HepG2 (cell line): ENCODE measurements around the gene CD79A. TPM values are rescaled to one million over a fixed set of nuclear protein-coding genes. Genes with fewer than 3 reads are reported as not detected.
A peak's percentile ranks its signal among the peaks of the same experiment; 100 is the strongest.

ENCODE experiments used
- ATAC-seq: fragments of 200-7000 bp; cut with Tn5 transposase; 3 replicates; pipeline ENCODE4 v1.9.1; 2020; ENCODE audit warnings: mild to moderate bottlenecking, moderate library complexity
- BruUV-seq: library from RNA; stranded (reverse); fragments of 400-500 nt; replicated peaks from 2 replicates; lab custom pipeline; 2021; lab: Mats Ljungman, UMichigan
- CTCF ChIA-PET: fragments of 300-600 bp; formaldehyde crosslinking; extraction: SDS; loops from one replicate; lab custom pipeline; 2021; ENCODE audit warnings: low total read pairs, inconsistent platforms, low intra/inter-chr PET ratio; lab: Yijun Ruan, JAX
- POLR2A ChIA-PET: fragments of 350-600 bp; sonication (Branson Sonifier 250); formaldehyde crosslinking; loops from one replicate; lab custom pipeline; 2020; ENCODE audit warnings: antibody characterized with exemption, inconsistent platforms; lab: Yijun Ruan, JAX
- DNase-seq: peaks from one replicate; pipeline ENCODE4 v3.0.0-alpha.2; 2015; ENCODE audit warnings: low spot score
- FAIRE-seq: peaks from 3 replicates; lab custom pipeline; 2011; peaks lifted over from hg19 to GRCh38; lab: Jason Lieb, UNC
- H2AFZ ChIP-seq: one replicate; pipeline ENCODE4 v1.6.1; 2011; ENCODE audit warnings: low read length, inconsistent platforms
- H3K27ac ChIP-seq: fragments of 300-600 bp; 3 replicates; pipeline ENCODE4 v1.8.0; 2011; ENCODE audit warnings: mixed run types, mild to moderate bottlenecking, mixed read lengths, low read length, inconsistent platforms; ENCODE audit not compliant: insufficient read depth; ENCODE audit errors: extremely low read length
- H3K27me3 ChIP-seq, 2 experiments: fragments of 200-600 bp in 1 of 2; 2 replicates in 1 of 2; 3 replicates in 1 of 2; pipeline versions ENCODE4 v1.6.0 to v1.8.0; 2011; ENCODE audit warnings: low read length in 2 of 2, mild to moderate bottlenecking in 2 of 2, moderate library complexity in 2 of 2, inconsistent platforms in 1 of 2; ENCODE audit not compliant: insufficient read depth in 2 of 2, control insufficient read depth in 1 of 2
- H3K36me3 ChIP-seq, 2 experiments: fragments of 200-600 bp in 1 of 2; replicated peaks in 1 of 2; 2 replicates in 1 of 2; 3 replicates in 1 of 2; pipeline versions ENCODE4 v1.5.1 to v1.8.0; 2011; ENCODE audit warnings: low read length in 2 of 2, inconsistent platforms in 1 of 2; ENCODE audit not compliant: insufficient read depth in 2 of 2, control insufficient read depth in 1 of 2
- H3K4me1 ChIP-seq: 2 replicates; pipeline ENCODE4 v1.5.1; 2012; ENCODE audit warnings: low read length, inconsistent platforms; ENCODE audit not compliant: insufficient read depth
- H3K4me2 ChIP-seq: 2 replicates; pipeline ENCODE4 v1.6.0; 2011; ENCODE audit warnings: low read depth, low read length, inconsistent platforms
- H3K4me3 ChIP-seq, 3 experiments: fragments of 200-600 bp in 1 of 3; sonication (generic), shearing (Covaris generic) in 1 of 3; replicated peaks in 1 of 3; 2 replicates each; pipeline ENCODE4 v1.5.1; 2011 to 2016; ENCODE audit warnings: low read length in 3 of 3, inconsistent platforms in 2 of 3, low read depth in 2 of 3, mild to moderate bottlenecking in 2 of 3, control low read depth in 1 of 3, mixed read lengths in 1 of 3; ENCODE audit not compliant: insufficient read depth in 1 of 3
- H3K79me2 ChIP-seq: one replicate; pipeline ENCODE4 v1.6.1; 2011; ENCODE audit warnings: low read length, inconsistent platforms; ENCODE audit not compliant: insufficient read depth
- H3K9ac ChIP-seq: 2 replicates; pipeline ENCODE4 v1.6.0; 2011; ENCODE audit warnings: mild to moderate bottlenecking, low read depth, low read length, inconsistent platforms; ENCODE audit not compliant: insufficient read depth
- H3K9me3 ChIP-seq: 2 replicates; pipeline ENCODE4 v1.5.1; 2012; ENCODE audit warnings: mild to moderate bottlenecking, low read length
- H4K20me1 ChIP-seq: 2 replicates; pipeline ENCODE4 v1.6.0; 2011; ENCODE audit warnings: inconsistent platforms, mild to moderate bottlenecking, low read length, moderate library complexity; ENCODE audit not compliant: insufficient read depth
- ATF2 ChIP-seq: sonication (generic); formaldehyde crosslinking; IDR thresholded peaks from 2 replicates; pipeline ENCODE4 v1.4.0; 2020; ENCODE audit warnings: missing genetic modification reagents
- HOXA3 ChIP-seq: sonication (generic); formaldehyde crosslinking; IDR thresholded peaks from 2 replicates; pipeline ENCODE4 v1.5.0; 2020; ENCODE audit warnings: missing genetic modification reagents
- MTF2 ChIP-seq: sonication (generic); formaldehyde crosslinking; IDR thresholded peaks from 2 replicates; pipeline ENCODE4 v1.5.0; 2020; ENCODE audit warnings: missing genetic modification reagents, borderline replicate concordance
- NCOR1 ChIP-seq: fragments of 200-600 bp; sonication (generic); IDR thresholded peaks from 2 replicates; pipeline ENCODE4 v1.7.0; 2017; ENCODE audit warnings: antibody characterized with exemption, low read length, borderline replicate concordance
- POLR2A ChIP-seq, 2 experiments: IDR thresholded peaks; 2 replicates each; pipeline ENCODE4 v1.6.1; 2011; ENCODE audit warnings: low read depth in 2 of 2, low read length in 2 of 2, mild to moderate bottlenecking in 1 of 2, moderate library complexity in 1 of 2; ENCODE audit not compliant: insufficient read depth in 1 of 2
- SETDB1 ChIP-seq: sonication (generic); formaldehyde crosslinking; IDR thresholded peaks from 2 replicates; pipeline ENCODE4 v1.5.1; 2020; ENCODE audit warnings: missing genetic modification reagents, mild to moderate bottlenecking, borderline replicate concordance
- ZBTB7B ChIP-seq: sonication (generic); formaldehyde crosslinking; IDR thresholded peaks from 2 replicates; pipeline ENCODE4 v1.4.0; 2020; ENCODE audit warnings: missing genetic modification reagents
- ZMAT3 ChIP-seq: sonication (generic); formaldehyde crosslinking; conservative IDR thresholded peaks from 2 replicates; pipeline ENCODE4 v1.7.0; 2021; ENCODE audit warnings: missing genetic modification reagents
- ZNF124 ChIP-seq: sonication (generic); formaldehyde crosslinking; IDR thresholded peaks from 2 replicates; pipeline ENCODE4 v1.4.0; 2020; ENCODE audit warnings: missing genetic modification reagents
- ZNF263 ChIP-seq: sonication (generic); formaldehyde crosslinking; IDR thresholded peaks from 2 replicates; pipeline ENCODE4 v1.4.0; 2020; ENCODE audit warnings: missing genetic modification reagents
- ZNF891 ChIP-seq: sonication (generic); formaldehyde crosslinking; IDR thresholded peaks from 2 replicates; pipeline ENCODE4 v1.5.0; 2020; ENCODE audit warnings: mild to moderate bottlenecking, missing genetic modification reagents
- WGBS: methylation state at CpG from one replicate; pipeline ENCODE4 v1.1.6; 2017; ENCODE audit warnings: low lambda C conversion rate; 5-methylcytosine and 5-hydroxymethylcytosine counted together
- in situ Hi-C: cut with HindIII; loops from 2 replicates; pipeline ENCODE4 v1.10.0; 2017; ENCODE audit warnings: low pct_unique_long_range_greater_than_20kb; ENCODE audit not compliant: extremely low pct_ligation_motif_present
- intact Hi-C: fragments of 100-400 bp; cut with micrococcal nuclease; formaldehyde crosslinking; loops from one replicate; pipeline ENCODE4 v1.10.0; 2022; ENCODE audit not compliant: unreplicated experiment
- polyA plus RNA-seq, 8 experiments: library from polyadenylated mRNA; depleted of rRNA in 3 of 8; stranded (reverse) in 7 of 8; unstranded in 1 of 8; fragments of >200 nt; fragmentation: Illumina TruSeq in 4 of 8; extraction: Trizol in 4 of 8; gene quantifications; 2 replicates each; pipeline versions ENCODE4 v1.2.1 to v1.2.3, GENCODE V29; 2011 to 2016; ENCODE audit warnings: low read depth in 4 of 8, missing spikeins in 1 of 8, mixed read lengths in 1 of 8; ENCODE audit not compliant: insufficient read depth in 1 of 8
- total RNA-seq, 5 experiments: library from RNA; depleted of rRNA; stranded (reverse); fragments of >200 nt; fragmentation: Illumina TruSeq; extraction: Trizol; gene quantifications; 2 replicates each; pipeline ENCODE4 v1.2.3, GENCODE V29; 2016; ENCODE audit warnings: low read depth in 1 of 5
- TF ChIP-seq, protein P1 (sequence below): sonication (generic); formaldehyde crosslinking; IDR thresholded peaks from 2 replicates; pipeline ENCODE4 v1.4.0; 2020; ENCODE audit warnings: missing genetic modification reagents
- TF ChIP-seq, protein P2 (sequence below): sonication (generic); IDR thresholded peaks from 2 replicates; pipeline ENCODE4 v1.6.1; 2016; ENCODE audit warnings: low read depth, borderline replicate concordance

CD79A gene
- total and polyA plus RNA-seq, 2 of the 13 experiments (the other 11 are each of a cell fraction or from before 2014, with no cell fraction given), result 0.24 to 0.33 TPM

DNA sequence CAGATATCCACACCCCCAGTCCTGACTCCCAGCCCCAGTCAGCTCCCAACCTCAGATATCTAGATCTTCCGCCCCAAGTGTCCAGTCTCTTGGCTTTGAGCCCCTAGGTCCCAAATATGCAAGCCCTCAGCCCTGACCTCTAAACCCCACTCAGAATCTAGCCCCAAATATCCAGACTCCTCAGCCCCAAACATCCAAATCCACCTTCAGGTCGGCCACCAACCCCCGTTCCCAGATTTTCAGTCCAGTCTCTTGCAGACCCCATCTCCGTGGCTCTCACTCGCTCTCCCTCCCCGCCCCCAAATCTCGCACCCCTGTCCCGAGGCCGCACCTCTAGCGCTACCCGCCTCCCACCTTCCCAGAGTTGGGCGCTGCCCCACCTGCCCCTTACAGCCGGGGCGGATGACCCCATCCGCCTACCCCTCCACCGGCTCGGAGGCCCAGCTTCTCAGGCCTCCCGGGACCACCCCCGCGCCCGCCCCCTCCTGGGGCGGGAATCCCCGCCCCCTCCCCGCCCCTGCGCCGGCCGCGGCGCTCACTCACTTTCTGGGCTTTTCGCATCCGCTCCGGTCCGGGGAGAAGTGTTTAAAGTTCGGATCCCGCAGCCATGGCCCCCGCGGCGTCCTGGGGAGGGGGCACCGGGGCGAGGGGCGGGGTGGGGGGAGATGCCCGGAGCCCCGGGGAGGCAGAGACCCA, 50.6 kb downstream of the CD79A start (continued):
- TF ChIP-seq, protein P1, sequence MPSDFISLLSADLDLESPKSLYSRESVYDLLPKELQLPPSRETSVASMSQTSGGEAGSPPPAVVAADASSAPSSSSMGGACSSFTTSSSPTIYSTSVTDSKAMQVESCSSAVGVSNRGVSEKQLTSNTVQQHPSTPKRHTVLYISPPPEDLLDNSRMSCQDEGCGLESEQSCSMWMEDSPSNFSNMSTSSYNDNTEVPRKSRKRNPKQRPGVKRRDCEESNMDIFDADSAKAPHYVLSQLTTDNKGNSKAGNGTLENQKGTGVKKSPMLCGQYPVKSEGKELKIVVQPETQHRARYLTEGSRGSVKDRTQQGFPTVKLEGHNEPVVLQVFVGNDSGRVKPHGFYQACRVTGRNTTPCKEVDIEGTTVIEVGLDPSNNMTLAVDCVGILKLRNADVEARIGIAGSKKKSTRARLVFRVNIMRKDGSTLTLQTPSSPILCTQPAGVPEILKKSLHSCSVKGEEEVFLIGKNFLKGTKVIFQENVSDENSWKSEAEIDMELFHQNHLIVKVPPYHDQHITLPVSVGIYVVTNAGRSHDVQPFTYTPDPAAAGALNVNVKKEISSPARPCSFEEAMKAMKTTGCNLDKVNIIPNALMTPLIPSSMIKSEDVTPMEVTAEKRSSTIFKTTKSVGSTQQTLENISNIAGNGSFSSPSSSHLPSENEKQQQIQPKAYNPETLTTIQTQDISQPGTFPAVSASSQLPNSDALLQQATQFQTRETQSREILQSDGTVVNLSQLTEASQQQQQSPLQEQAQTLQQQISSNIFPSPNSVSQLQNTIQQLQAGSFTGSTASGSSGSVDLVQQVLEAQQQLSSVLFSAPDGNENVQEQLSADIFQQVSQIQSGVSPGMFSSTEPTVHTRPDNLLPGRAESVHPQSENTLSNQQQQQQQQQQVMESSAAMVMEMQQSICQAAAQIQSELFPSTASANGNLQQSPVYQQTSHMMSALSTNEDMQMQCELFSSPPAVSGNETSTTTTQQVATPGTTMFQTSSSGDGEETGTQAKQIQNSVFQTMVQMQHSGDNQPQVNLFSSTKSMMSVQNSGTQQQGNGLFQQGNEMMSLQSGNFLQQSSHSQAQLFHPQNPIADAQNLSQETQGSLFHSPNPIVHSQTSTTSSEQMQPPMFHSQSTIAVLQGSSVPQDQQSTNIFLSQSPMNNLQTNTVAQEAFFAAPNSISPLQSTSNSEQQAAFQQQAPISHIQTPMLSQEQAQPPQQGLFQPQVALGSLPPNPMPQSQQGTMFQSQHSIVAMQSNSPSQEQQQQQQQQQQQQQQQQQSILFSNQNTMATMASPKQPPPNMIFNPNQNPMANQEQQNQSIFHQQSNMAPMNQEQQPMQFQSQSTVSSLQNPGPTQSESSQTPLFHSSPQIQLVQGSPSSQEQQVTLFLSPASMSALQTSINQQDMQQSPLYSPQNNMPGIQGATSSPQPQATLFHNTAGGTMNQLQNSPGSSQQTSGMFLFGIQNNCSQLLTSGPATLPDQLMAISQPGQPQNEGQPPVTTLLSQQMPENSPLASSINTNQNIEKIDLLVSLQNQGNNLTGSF (CRISPR knock-in tag), result no peak
- no peak for TF ChIP-seq ATF2 (CRISPR knock-in tag)
- TF ChIP-seq ZMAT3, result no peak
- TF ChIP-seq ZNF891 (CRISPR knock-in tag), result no peak

DNA sequence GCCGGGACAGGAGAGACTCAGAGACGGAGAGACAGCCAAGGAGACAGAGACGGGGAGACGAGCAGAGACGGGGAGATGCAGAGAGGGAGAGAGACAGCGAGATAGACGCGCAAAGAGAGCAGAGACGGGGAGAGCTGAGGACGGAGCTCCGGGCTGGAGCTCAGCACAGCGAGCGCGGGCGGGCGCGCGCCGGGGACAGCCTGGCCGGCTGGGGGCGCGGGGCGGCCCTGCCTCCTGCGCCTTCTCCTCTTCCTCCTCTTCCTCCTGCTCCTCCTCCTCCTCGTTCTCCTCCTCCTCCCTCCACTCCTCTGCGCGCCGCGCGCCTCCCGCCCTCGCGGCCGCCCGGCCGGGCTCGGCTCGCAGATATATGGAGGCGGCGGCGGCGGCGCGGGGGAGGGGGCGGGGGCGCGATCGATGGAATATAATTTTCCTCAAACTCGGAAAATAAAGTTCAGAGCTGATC, 51.2 kb downstream of the CD79A start, which contains the start of gene ERFL:
ERFL (minus strand) TSS at position 229 of the 463 bp plus-strand sequence. CDS start 15,530 bp downstream, outside the sequence.
- no peak within 1 kb of the TSS for H3K9ac ChIP-seq
- no peak for TF ChIP-seq NCOR1
- no peak for TF ChIP-seq POLR2A (IDR thresholded peaks at IDR 0.05; ENCODE audit: insufficient read depth in 1 of 2, low read depth in 2 of 2, low read length in 2 of 2)
- TF ChIP-seq ZNF263 (CRISPR knock-in tag), result peak; percentile 89
- TF ChIP-seq HOXA3 (CRISPR knock-in tag), result no peak
- TF ChIP-seq MTF2 (CRISPR knock-in tag), result no peak
- TF ChIP-seq ZNF124, result no peak
- TF ChIP-seq SETDB1 (CRISPR knock-in tag), result no peak
- TF ChIP-seq, protein P2, sequence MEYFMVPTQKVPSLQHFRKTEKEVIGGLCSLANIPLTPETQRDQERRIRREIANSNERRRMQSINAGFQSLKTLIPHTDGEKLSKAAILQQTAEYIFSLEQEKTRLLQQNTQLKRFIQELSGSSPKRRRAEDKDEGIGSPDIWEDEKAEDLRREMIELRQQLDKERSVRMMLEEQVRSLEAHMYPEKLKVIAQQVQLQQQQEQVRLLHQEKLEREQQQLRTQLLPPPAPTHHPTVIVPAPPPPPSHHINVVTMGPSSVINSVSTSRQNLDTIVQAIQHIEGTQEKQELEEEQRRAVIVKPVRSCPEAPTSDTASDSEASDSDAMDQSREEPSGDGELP, result no peak
- no peak for TF ChIP-seq ZBTB7B (CRISPR knock-in tag)
- TF ChIP-seq, all 625 proteins: peak for 1
- intact Hi-C loops (no loop called here), in situ Hi-C loops (no loop called here)
- 3% methylated on average over 30 of the region's 49 CpGs for WGBS
- H4K20me1 ChIP-seq, result no peaks in the 10 kb centered on the region
- POLR2A ChIA-PET, result no interaction called here
- H3K27me3 ChIP-seq, result peaks cover 7 to 87% of the 10 kb centered on the region in 2 experiments
- no peak within 1 kb of the TSS for H2AFZ ChIP-seq
- H3K4me1 ChIP-seq, result peaks cover 11% of the 10 kb centered on the region
- ATAC-seq (peak; percentile 16; the same call in 1 of the 3 replicates), DNase-seq (no peak), FAIRE-seq (no peak)
- peak within 1 kb of the TSS; percentile 77 for H3K4me2 ChIP-seq
- no TSS peak for BruUV-seq
- H3K4me3 ChIP-seq, result peak within 1 kb of the TSS; percentile 26 to 68 (median 54); a peak in 5 of 6 replicates
- H3K79me2 ChIP-seq, result no peaks in the 10 kb centered on the region
- CTCF ChIA-PET, result no interaction called here
- no peak within 1 kb of the TSS for H3K27ac ChIP-seq
- H3K9me3 ChIP-seq, result no peaks in the 10 kb centered on the region
- no peaks in the 10 kb centered on the region for H3K36me3 ChIP-seq
